Glomerular visceral epithelial cell (primary cell): ENCODE measurements around the gene TUBB.
"Not testable (repeated sequence)": the region's sequence is repeated elsewhere in the genome, so short reads cannot be mapped to it uniquely, and the experiment has no call there.

Experiments used
- DNase-seq: peaks from one replicate; pipeline ENCODE4 v3.0.0-alpha.2; 2016; ENCODE audit errors: extremely low spot score

Gene TUBB

GRCh38 chr6:30759575-30760239, 39.6 kb downstream of the TUBB start:
- peak; percentile 96 for DNase-seq

- DNase-seq = no peak
Measured at GRCh38 chr6:30760549-30760948, 40.4 kb downstream of the TUBB start.

- DNase-seq = no peak
Measured at GRCh38 chr6:30761791-30762429, 41.8 kb downstream of the TUBB start.

GRCh38 chr6:30763155-30763617, 43.0 kb downstream of the TUBB start:
- DNase-seq = no peak

- peak; percentile 78 for DNase-seq
Measured at GRCh38 chr6:30763618-30764489, 43.7 kb downstream of the TUBB start.

GRCh38 chr6:30764490-30765043, 44.4 kb downstream of the TUBB start:
- not testable (repeated sequence) for DNase-seq

- DNase-seq = not testable (repeated sequence)
Measured at GRCh38 chr6:30765495-30765894, 45.3 kb downstream of the TUBB start.

- no peak for DNase-seq
Measured at GRCh38 chr6:30766461-30767157, 46.5 kb downstream of the TUBB start.

- DNase-seq = no peak
Measured at GRCh38 chr6:30767158-30767943, 47.2 kb downstream of the TUBB start.

GRCh38 chr6:30767944-30768301, 47.8 kb downstream of the TUBB start:
- no peak for DNase-seq

GRCh38 chr6:30768634-30769087, 48.5 kb downstream of the TUBB start:
- no peak for DNase-seq

GRCh38 chr6:30769088-30769852, 49.1 kb downstream of the TUBB start:
- peak; percentile 97 for DNase-seq

GRCh38 chr6:30769853-30770524, 49.8 kb downstream of the TUBB start:
- peak; percentile 72 for DNase-seq

GRCh38 chr6:30770592-30770991, 50.4 kb downstream of the TUBB start:
- no peak for DNase-seq

- no peak for DNase-seq
Measured at GRCh38 chr6:30774701-30775100, 54.5 kb downstream of the TUBB start.
